ENCODE results near the gene TMEM72.

DNA sequence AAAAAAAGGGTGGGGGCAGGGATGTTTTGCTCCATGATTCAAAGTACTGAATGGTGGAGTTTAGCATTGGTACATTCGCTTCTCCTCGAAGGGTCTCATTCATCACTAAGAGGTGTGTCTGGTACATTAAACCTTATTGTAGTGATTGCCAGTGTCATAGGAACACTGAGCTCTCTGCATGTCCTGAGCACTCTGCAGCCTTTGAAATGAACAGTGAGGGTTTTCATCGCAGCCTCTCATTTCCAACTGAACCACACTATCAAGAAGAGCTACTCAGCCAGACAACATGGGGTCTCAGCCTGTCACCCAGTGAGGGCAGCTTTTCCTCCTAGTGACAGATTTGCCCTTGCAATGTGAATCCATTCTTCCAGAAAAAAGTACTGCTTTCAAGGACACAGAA, 75.0 kb downstream of the TMEM72 start:
- TF ChIP-seq ZFP3 (CRISPR knock-in tag; IDR thresholded peaks at IDR 0.05) = no peak
- no peak for TF ChIP-seq OSR1 (CRISPR knock-in tag; IDR thresholded peaks at IDR 0.05)
- TF ChIP-seq RARB (CRISPR knock-in tag; IDR thresholded peaks at IDR 0.05) = no peak
- no peak for TF ChIP-seq ARNTL (CRISPR knock-in tag; IDR thresholded peaks at IDR 0.05; ENCODE audit: borderline replicate concordance, low read depth)
- TF ChIP-seq, protein P1, sequence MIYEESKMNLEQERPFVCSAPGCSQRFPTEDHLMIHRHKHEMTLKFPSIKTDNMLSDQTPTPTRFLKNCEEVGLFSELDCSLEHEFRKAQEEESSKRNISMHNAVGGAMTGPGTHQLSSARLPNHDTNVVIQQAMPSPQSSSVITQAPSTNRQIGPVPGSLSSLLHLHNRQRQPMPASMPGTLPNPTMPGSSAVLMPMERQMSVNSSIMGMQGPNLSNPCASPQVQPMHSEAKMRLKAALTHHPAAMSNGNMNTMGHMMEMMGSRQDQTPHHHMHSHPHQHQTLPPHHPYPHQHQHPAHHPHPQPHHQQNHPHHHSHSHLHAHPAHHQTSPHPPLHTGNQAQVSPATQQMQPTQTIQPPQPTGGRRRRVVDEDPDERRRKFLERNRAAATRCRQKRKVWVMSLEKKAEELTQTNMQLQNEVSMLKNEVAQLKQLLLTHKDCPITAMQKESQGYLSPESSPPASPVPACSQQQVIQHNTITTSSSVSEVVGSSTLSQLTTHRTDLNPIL (CRISPR knock-in tag; IDR thresholded peaks at IDR 0.05; ENCODE audit: low read depth) = no peak
- TF ChIP-seq PATZ1 (CRISPR knock-in tag; IDR thresholded peaks at IDR 0.05; ENCODE audit: borderline replicate concordance) = no peak
- TF ChIP-seq ZFP30 (CRISPR knock-in tag; IDR thresholded peaks at IDR 0.05) = no peak
- no peak for TF ChIP-seq CSDC2 (CRISPR knock-in tag; IDR thresholded peaks at IDR 0.05)
- no peak for TF ChIP-seq POU6F1 (CRISPR knock-in tag; IDR thresholded peaks at IDR 0.05; ENCODE audit: borderline replicate concordance, low read depth)
- no peak for TF ChIP-seq SNAI2 (CRISPR knock-in tag; IDR thresholded peaks at IDR 0.05)
- no peak for TF ChIP-seq PPARA (CRISPR knock-in tag; IDR thresholded peaks at IDR 0.05; ENCODE audit: borderline replicate concordance)
- no peak for TF ChIP-seq GLIS3 (CRISPR knock-in tag; IDR thresholded peaks at IDR 0.05)
- no peak for TF ChIP-seq TOX (CRISPR knock-in tag; IDR thresholded peaks at IDR 0.05; ENCODE audit: borderline replicate concordance)

Measured in SK-N-SH treated with all-trans-retinoic acid at 6 μM for 48 hours (cell line).